ENCODE data around the gene AQR. TPM values are rescaled to one million over a fixed set of nuclear protein-coding genes. Genes with fewer than 3 reads are reported as not detected.

The AQR gene
- total RNA-seq, 1 donor from 2014 or later = 32.4 TPM

- no peak for ATAC-seq
- TF ChIP-seq CTCF (IDR thresholded peaks at IDR 0.05) = no peak
- intact Hi-C loops (cut with DNase I) = no loop called here
Observed at GRCh38 chr15:34851007-34851406, 118.5 kb downstream of the AQR start.

GRCh38 chr15:34850121-34850520, 119.4 kb downstream of the AQR start:
- H3K9me3 ChIP-seq = no peaks in the 10 kb centered on the region
- ATAC-seq (no peak), DNase-seq (no peak)
- no peak overlapping the region for H3K27ac ChIP-seq
- no peak overlapping the region for H3K4me3 ChIP-seq
- no peaks in the 10 kb centered on the region for H3K36me3 ChIP-seq
- intact Hi-C loops (cut with DNase I) = no loop called here
- H3K4me1 ChIP-seq = peaks cover 13% of the 10 kb centered on the region
- no peak for TF ChIP-seq CTCF (IDR thresholded peaks at IDR 0.05)
- H3K27me3 ChIP-seq (ENCODE audit: low read depth) = no peaks in the 10 kb centered on the region

More at GRCh38 chr15:34851007-34851406, 118.5 kb downstream of the AQR start:
- peaks cover 21% of the 10 kb centered on the region for H3K4me1 ChIP-seq
- H3K36me3 ChIP-seq = peaks cover 7% of the 10 kb centered on the region
- no peak overlapping the region for H3K4me3 ChIP-seq
- no peak for DNase-seq
- no peaks in the 10 kb centered on the region for H3K27me3 ChIP-seq (ENCODE audit: low read depth)
- no peak overlapping the region for H3K27ac ChIP-seq
- no peaks in the 10 kb centered on the region for H3K9me3 ChIP-seq

- no peak overlapping the region for H3K4me3 ChIP-seq
- H3K27me3 ChIP-seq (ENCODE audit: low read depth) = no peaks in the 10 kb centered on the region
- intact Hi-C loops (cut with DNase I) = no loop called here
- no peak overlapping the region for H3K27ac ChIP-seq
- no peaks in the 10 kb centered on the region for H3K9me3 ChIP-seq
- DNase-seq (no peak), ATAC-seq (no peak)
- peaks cover 11% of the 10 kb centered on the region for H3K4me1 ChIP-seq
- TF ChIP-seq CTCF (IDR thresholded peaks at IDR 0.05) = no peak
- H3K36me3 ChIP-seq = no peaks in the 10 kb centered on the region
Observed at GRCh38 chr15:34849364-34849959, 120.1 kb downstream of the AQR start.

GRCh38 chr15:34847598-34847997, 121.9 kb downstream of the AQR start:
- no peaks in the 10 kb centered on the region for H3K9me3 ChIP-seq
- DNase-seq (no peak), ATAC-seq (no peak)
- no peak for TF ChIP-seq CTCF (IDR thresholded peaks at IDR 0.05)
- H3K36me3 ChIP-seq = no peaks in the 10 kb centered on the region
- no peak overlapping the region for H3K4me3 ChIP-seq
- no peak overlapping the region for H3K27ac ChIP-seq
- intact Hi-C loops (cut with DNase I) = no loop called here
- peaks cover 4% of the 10 kb centered on the region for H3K4me1 ChIP-seq
- H3K27me3 ChIP-seq (ENCODE audit: low read depth) = no peaks in the 10 kb centered on the region

GRCh38 chr15:34841262-34841725, 128.2 kb downstream of the AQR start:
- H3K4me1 ChIP-seq = no peaks in the 10 kb centered on the region
- H3K4me3 ChIP-seq = no peak overlapping the region
- ATAC-seq = no peak
- H3K27ac ChIP-seq = no peak overlapping the region
- H3K36me3 ChIP-seq = no peaks in the 10 kb centered on the region
- intact Hi-C loops (cut with DNase I) = no loop called here
- DNase-seq = no peak
- no peak for TF ChIP-seq CTCF (IDR thresholded peaks at IDR 0.05)
- H3K27me3 ChIP-seq (ENCODE audit: low read depth) = no peaks in the 10 kb centered on the region
- H3K9me3 ChIP-seq = no peaks in the 10 kb centered on the region
